ENCODE results near the gene JAKMIP1.

GRCh38 chr4:6031846-6032245 is 168.5 kb downstream of the JAKMIP1 start:
- no peak for TF ChIP-seq CTCF (IDR thresholded peaks at IDR 0.05)
- no peak for TF ChIP-seq POLR2A (IDR thresholded peaks at IDR 0.05)
- TF ChIP-seq POLR2AphosphoS5 (IDR thresholded peaks at IDR 0.05), result no peak

Data from breast epithelium (tissue), 3 donors.